ENCODE results near the gene ZNF385D. TPM values are rescaled to one million over a fixed set of nuclear protein-coding genes. Genes with fewer than 3 reads are reported as not detected.

ZNF385D gene
- total RNA-seq, 1 experiment from 2014 or later, result not detected

DNA sequence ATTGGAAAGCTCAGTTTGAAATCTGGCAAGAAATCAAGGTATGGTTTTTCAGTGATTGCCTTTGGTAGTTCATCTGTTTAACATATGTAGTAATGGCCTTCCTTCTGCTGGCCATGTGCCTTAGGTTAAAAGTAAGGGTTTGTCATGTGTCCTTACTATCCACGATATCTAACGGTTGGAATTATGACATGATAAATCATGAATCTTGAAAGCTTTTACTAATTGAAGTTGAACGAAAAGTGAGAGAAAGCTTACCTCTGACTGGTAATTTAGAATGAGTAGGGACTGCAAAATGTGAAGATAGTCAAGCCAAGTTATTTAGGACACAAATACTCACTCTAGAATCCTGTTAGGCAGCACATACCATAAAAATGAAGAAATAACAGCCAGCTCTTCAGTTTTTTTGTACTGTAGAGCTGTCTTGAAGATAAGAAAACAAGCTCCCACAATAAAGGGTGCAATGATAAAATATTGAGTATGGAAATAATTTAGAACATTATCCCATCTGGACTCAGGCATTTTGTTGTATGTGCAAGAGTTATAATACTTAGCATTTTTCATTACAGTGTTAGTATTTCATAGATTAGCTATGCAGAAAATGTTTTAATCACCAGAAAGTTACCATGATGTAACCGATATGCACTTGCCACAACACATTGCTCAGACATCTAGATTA is 303.4 kb downstream of the ZNF385D start:
- Histone ChIP-seq H3K9me2 (ENCODE audit: insufficient read depth) (no peaks in the 10 kb centered on the region), H3K9me3 (ENCODE audit: control insufficient read depth in 1 of 2, insufficient read depth in 1 of 2, low read depth in 1 of 2, low read length in 2 of 2) (peaks cover 13 to 38% of the 10 kb centered on the region in 2 experiments; a peak in 2 of 4 replicates), H3K27ac (ENCODE audit: low read depth, low read length) (no peak overlapping the region), H2AFZ (ENCODE audit: low read depth, low read length, poor library complexity, severe bottlenecking) (no peak overlapping the region), H3K79me2 (ENCODE audit: insufficient read depth, low read length) (no peaks in the 10 kb centered on the region), H3K4me3 (replicated peaks in 1 of 2; ENCODE audit: low read depth in 1 of 2, low read length in 2 of 2) (no peak overlapping the region), H3K36me3 (ENCODE audit: control insufficient read depth in 1 of 2, insufficient read depth in 2 of 2, low read length in 2 of 2) (no peaks in the 10 kb centered on the region), H3K4me2 (ENCODE audit: low read length) (no peak overlapping the region), H3K27me3 (ENCODE audit: insufficient read depth, low read length) (no peaks in the 10 kb centered on the region), H4K20me1 (ENCODE audit: insufficient read depth) (no peaks in the 10 kb centered on the region), H3K9ac (ENCODE audit: low read length) (no peak overlapping the region), H3K4me1 (ENCODE audit: control insufficient read depth in 1 of 2, insufficient read depth in 2 of 2, low read length in 2 of 2) (no peaks in the 10 kb centered on the region)
- intact Hi-C loops (cut with micrococcal nuclease), result no loop called here
- POLR2A ChIA-PET, result no interaction called here
- no TSS peak for BruUV-seq (replicated peaks)
- DNase-seq (ENCODE audit: low read depth, low spot score) (no peak), ATAC-seq (no peak)
- RAD21 ChIA-PET (ENCODE audit: low non-redundant PET in 1 of 2, low total read pairs in 2 of 2, uncharacterized antibody in 2 of 2, unreplicated experiment in 2 of 2), result no interaction called here
- TF ChIP-seq CEBPB (IDR thresholded peaks at IDR 0.05; ENCODE audit: low read depth), result no peak
- CTCF ChIA-PET, result no interaction called here

DNA sequence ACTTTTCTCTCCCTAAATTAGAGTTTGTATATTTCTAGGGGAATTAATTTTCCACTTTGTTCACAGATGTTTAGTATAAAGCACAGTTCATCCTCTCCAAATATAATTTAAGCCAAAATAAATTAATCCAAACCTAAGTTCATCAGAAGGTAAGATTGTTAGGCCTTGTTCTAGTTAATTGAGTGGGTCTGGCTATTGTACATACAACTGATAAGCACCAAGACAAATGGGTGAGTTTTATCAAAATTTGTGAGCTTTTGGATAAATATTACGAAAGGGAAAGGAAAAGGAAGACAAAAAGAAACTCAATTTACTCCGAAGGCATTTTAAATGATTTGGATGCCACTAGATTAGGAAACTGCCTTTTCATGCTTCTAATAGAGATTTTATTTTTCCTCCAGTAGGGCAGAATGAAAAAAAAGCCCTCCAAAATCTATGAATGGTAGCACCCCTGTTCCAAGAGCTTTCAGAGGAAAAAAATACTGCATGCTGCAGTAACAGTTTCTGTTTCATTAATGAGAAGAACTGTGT is 304.0 kb downstream of the ZNF385D start:
- no peaks in the 10 kb centered on the region for H4K20me1 ChIP-seq (ENCODE audit: insufficient read depth)
- H2AFZ ChIP-seq (ENCODE audit: low read depth, low read length, poor library complexity, severe bottlenecking), result no peak overlapping the region
- ATAC-seq (no peak), DNase-seq (ENCODE audit: low read depth, low spot score) (no peak)
- no peaks in the 10 kb centered on the region for H3K9me2 ChIP-seq (ENCODE audit: insufficient read depth)
- no peak overlapping the region for H3K9ac ChIP-seq (ENCODE audit: low read length)
- H3K27ac ChIP-seq (ENCODE audit: low read depth, low read length), result no peak overlapping the region
- BruUV-seq (replicated peaks), result no TSS peak
- intact Hi-C loops (cut with micrococcal nuclease), result no loop called here
- no peaks in the 10 kb centered on the region for H3K36me3 ChIP-seq (ENCODE audit: control insufficient read depth in 1 of 2, insufficient read depth in 2 of 2, low read length in 2 of 2)
- ChIA-PET POLR2A (no interaction called here), CTCF (no interaction called here), RAD21 (ENCODE audit: low non-redundant PET in 1 of 2, low total read pairs in 2 of 2, uncharacterized antibody in 2 of 2, unreplicated experiment in 2 of 2) (no interaction called here)
- H3K4me3 ChIP-seq (replicated peaks in 1 of 2; ENCODE audit: low read depth in 1 of 2, low read length in 2 of 2), result no peak overlapping the region
- no peaks in the 10 kb centered on the region for H3K79me2 ChIP-seq (ENCODE audit: insufficient read depth, low read length)
- H3K4me2 ChIP-seq (ENCODE audit: low read length), result no peak overlapping the region
- peaks cover 13 to 41% of the 10 kb centered on the region in 2 experiments; a peak in 2 of 4 replicates for H3K9me3 ChIP-seq (ENCODE audit: control insufficient read depth in 1 of 2, insufficient read depth in 1 of 2, low read depth in 1 of 2, low read length in 2 of 2)
- no peaks in the 10 kb centered on the region for H3K4me1 ChIP-seq (ENCODE audit: control insufficient read depth in 1 of 2, insufficient read depth in 2 of 2, low read length in 2 of 2)
- no peaks in the 10 kb centered on the region for H3K27me3 ChIP-seq (ENCODE audit: insufficient read depth, low read length)
- TF ChIP-seq EZH2phosphoT487 (IDR thresholded peaks at IDR 0.05; ENCODE audit: borderline replicate concordance) (no peak), CEBPB (IDR thresholded peaks at IDR 0.05; ENCODE audit: low read depth) (no peak), EZH2 (IDR thresholded peaks at IDR 0.05) (no peak), REST (IDR thresholded peaks at IDR 0.05; ENCODE audit: low read depth) (no peak), SRF (IDR thresholded peaks at IDR 0.05; ENCODE audit: low read depth) (no peak), RAD21 (IDR thresholded peaks at IDR 0.05; ENCODE audit: low read depth) (no peak), SP1 (IDR thresholded peaks at IDR 0.05; ENCODE audit: low read depth) (no peak)

All from HCT116 (cell line).